HG03565 (cell line): ENCODE results near the gene P2RY6.

Source experiments
- ATAC-seq: cut with Tn5 transposase; IDR thresholded peaks from one replicate; pipeline ENCODE4 v1.9.1; 2021; ENCODE audit warnings: mild to moderate bottlenecking, moderate library complexity; ENCODE audit not compliant: unreplicated experiment

Gene P2RY6

GRCh38 chr11:73236854-73237253 is 35.3 kb upstream of the P2RY6 start:
- no peak for ATAC-seq

- no peak for ATAC-seq
Measured at GRCh38 chr11:73237471-73238290, 34.5 kb upstream of the P2RY6 start.

- no peak for ATAC-seq
Measured at GRCh38 chr11:73239111-73239521, 33.0 kb upstream of the P2RY6 start.

- ATAC-seq, result no peak
Measured at GRCh38 chr11:73239571-73240189, 32.5 kb upstream of the P2RY6 start.

GRCh38 chr11:73240190-73240781 is 31.9 kb upstream of the P2RY6 start:
- no peak for ATAC-seq

GRCh38 chr11:73241300-73241699 is 30.8 kb upstream of the P2RY6 start:
- no peak for ATAC-seq

- no peak for ATAC-seq
Measured at GRCh38 chr11:73242251-73243092, 29.7 kb upstream of the P2RY6 start.

GRCh38 chr11:73243093-73243485 is 29.0 kb upstream of the P2RY6 start:
- ATAC-seq, result no peak

GRCh38 chr11:73244589-73245240 is 27.4 kb upstream of the P2RY6 start:
- no peak for ATAC-seq

- no peak for ATAC-seq
Measured at GRCh38 chr11:73245461-73245860, 26.7 kb upstream of the P2RY6 start.

GRCh38 chr11:73246303-73246702 is 25.8 kb upstream of the P2RY6 start:
- no peak for ATAC-seq

GRCh38 chr11:73248526-73249185 is 23.5 kb upstream of the P2RY6 start:
- no peak for ATAC-seq

- ATAC-seq, result no peak
Measured at GRCh38 chr11:73249304-73249703, 22.8 kb upstream of the P2RY6 start.

- no peak for ATAC-seq
Measured at GRCh38 chr11:73249853-73250783, 22.0 kb upstream of the P2RY6 start.

- no peak for ATAC-seq
Measured at GRCh38 chr11:73252577-73253191, 19.5 kb upstream of the P2RY6 start.

- ATAC-seq, result no peak
Measured at GRCh38 chr11:73257342-73258103, 14.6 kb upstream of the P2RY6 start.

- no peak for ATAC-seq
Measured at GRCh38 chr11:73258104-73259035, 13.8 kb upstream of the P2RY6 start.
